Gastrocnemius medialis (tissue), 4 donors: ENCODE measurements around the gene CASS4. TPM values are rescaled to one million over a fixed set of nuclear protein-coding genes. Genes with fewer than 3 reads are reported as not detected.

Experiments used
- ATAC-seq, 2 donors: fragments of 150-250 bp; one replicate each; pipeline ENCODE4 v1.9.1; 2016
- DNase-seq, 2 donors: peaks; one replicate each; pipeline ENCODE4 v3.0.0-alpha.2; 2019
- H3K27ac ChIP-seq, 4 donors: fragments of 200-600 bp; sonication (generic); 1 replicate in 1 of 4; 2 replicates in 3 of 4; pipeline ENCODE4 v1.5.1; 2016 to 2018; ENCODE audit warnings: mild to moderate bottlenecking in 2 of 4, moderate library complexity in 1 of 4
- H3K27me3 ChIP-seq, 3 donors: fragments of 200-600 bp; sonication (generic) in 2 of 3; 1 replicate in 1 of 3; 2 replicates in 2 of 3; pipeline versions ENCODE4 v1.5.1 to v1.6.0; 2016 to 2019; ENCODE audit warnings: mild to moderate bottlenecking in 1 of 3, moderate library complexity in 1 of 3
- H3K36me3 ChIP-seq, 2 donors: fragments of 200-600 bp; sonication (generic) in 1 of 2; one replicate each; pipeline ENCODE4 v1.5.1; 2017 to 2018
- H3K4me1 ChIP-seq, 2 donors: fragments of 200-600 bp; sonication (generic) in 1 of 2; one replicate each; pipeline ENCODE4 v1.5.1; 2016 to 2017; ENCODE audit warnings: mild to moderate bottlenecking in 2 of 2
- H3K4me3 ChIP-seq, 4 donors: fragments of 200-600 bp; sonication (generic) in 3 of 4; 1 replicate in 1 of 4; 2 replicates in 3 of 4; pipeline ENCODE4 v1.5.1; 2016 to 2019; ENCODE audit warnings: mild to moderate bottlenecking in 2 of 4
- H3K9me3 ChIP-seq, 3 donors: fragments of 200-600 bp; sonication (generic) in 2 of 3; 1 replicate in 1 of 3; 2 replicates in 2 of 3; pipeline ENCODE4 v1.5.1; 2016 to 2019
- POLR2A ChIP-seq, 2 donors: fragments of 450-650 bp; IDR thresholded peaks; one replicate each; pipeline ENCODE4 v1.6.1; 2017; ENCODE audit warnings: antibody characterized with exemption in 2 of 2, mild to moderate bottlenecking in 2 of 2, moderate library complexity in 2 of 2
- in situ Hi-C, 4 donors: fragments of 200-750 bp; cut with MboI; loops; one replicate each; pipeline versions ENCODE4 v1.15.0 to v1.8.0; 2017; ENCODE audit warnings: low sequenced_read_pairs in 4 of 4
- intact Hi-C: fragments of 100-400 bp; cut with DNase I; formaldehyde crosslinking; loops from one replicate; pipeline ENCODE4 v1.15.1; 2023; ENCODE audit warnings: low total_unique reads
- total RNA-seq, 4 donors: library from RNA; depleted of rRNA; stranded (reverse); fragments of >200 nt; gene quantifications; one replicate each; pipeline versions ENCODE4 v1.1.0 to v1.2.3, GENCODE V29; 2016
- TF ChIP-seq, protein P1 (sequence below), 5 experiments: fragments of 450-650 bp in 3 of 5; fragments of 200-600 bp in 2 of 5; sonication (generic) in 2 of 5; IDR thresholded peaks in 4 of 5; conservative IDR thresholded peaks in 1 of 5; 1 replicate in 4 of 5; 2 replicates in 1 of 5; pipeline ENCODE4 v1.5.1; 2016 to 2019; ENCODE audit warnings: antibody characterized with exemption in 5 of 5, mild to moderate bottlenecking in 3 of 5, moderate library complexity in 3 of 5

CASS4 gene
- total RNA-seq, 4 donors from 2014 or later: 0.36 to 0.86 (median 0.72) TPM; not detected in 1

DNA sequence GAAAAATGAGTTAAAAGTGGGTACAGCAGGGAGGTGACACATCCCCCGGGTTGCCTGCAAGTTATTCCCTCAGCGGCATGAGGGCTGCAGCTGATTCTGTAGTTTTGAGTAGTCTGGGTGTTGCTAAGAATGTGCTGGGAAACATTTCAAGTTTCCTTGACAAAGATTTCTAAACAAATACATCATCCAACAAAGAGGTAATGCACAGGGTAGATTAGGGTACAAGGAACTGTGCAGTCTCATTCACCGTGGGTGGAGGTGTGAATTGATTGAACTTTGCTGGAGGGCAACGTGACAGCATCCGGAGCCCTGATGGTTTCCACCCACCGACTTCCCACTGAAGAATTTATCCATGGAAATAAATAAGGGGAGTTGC lies 21.8 kb downstream of the CASS4 start:
- Histone ChIP-seq H3K4me1 (no peaks in the 10 kb centered on the region), H3K36me3 (no peaks in the 10 kb centered on the region), H3K27ac (no peak overlapping the region), H3K4me3 (no peak overlapping the region), H3K9me3 (no peaks in the 10 kb centered on the region), H3K27me3 (no peaks in the 10 kb centered on the region)
- intact Hi-C loops (no loop called here), in situ Hi-C loops (no loop called here)
- DNase-seq (no peak), ATAC-seq (no peak)
- no peak for TF ChIP-seq POLR2A (IDR thresholded peaks at IDR 0.05)
- TF ChIP-seq, protein P1, sequence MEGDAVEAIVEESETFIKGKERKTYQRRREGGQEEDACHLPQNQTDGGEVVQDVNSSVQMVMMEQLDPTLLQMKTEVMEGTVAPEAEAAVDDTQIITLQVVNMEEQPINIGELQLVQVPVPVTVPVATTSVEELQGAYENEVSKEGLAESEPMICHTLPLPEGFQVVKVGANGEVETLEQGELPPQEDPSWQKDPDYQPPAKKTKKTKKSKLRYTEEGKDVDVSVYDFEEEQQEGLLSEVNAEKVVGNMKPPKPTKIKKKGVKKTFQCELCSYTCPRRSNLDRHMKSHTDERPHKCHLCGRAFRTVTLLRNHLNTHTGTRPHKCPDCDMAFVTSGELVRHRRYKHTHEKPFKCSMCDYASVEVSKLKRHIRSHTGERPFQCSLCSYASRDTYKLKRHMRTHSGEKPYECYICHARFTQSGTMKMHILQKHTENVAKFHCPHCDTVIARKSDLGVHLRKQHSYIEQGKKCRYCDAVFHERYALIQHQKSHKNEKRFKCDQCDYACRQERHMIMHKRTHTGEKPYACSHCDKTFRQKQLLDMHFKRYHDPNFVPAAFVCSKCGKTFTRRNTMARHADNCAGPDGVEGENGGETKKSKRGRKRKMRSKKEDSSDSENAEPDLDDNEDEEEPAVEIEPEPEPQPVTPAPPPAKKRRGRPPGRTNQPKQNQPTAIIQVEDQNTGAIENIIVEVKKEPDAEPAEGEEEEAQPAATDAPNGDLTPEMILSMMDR (IDR thresholded peaks at IDR 0.05 in 4 of 5, conservative IDR thresholded peaks at IDR 0.05 in 1 of 5): no peak

DNA sequence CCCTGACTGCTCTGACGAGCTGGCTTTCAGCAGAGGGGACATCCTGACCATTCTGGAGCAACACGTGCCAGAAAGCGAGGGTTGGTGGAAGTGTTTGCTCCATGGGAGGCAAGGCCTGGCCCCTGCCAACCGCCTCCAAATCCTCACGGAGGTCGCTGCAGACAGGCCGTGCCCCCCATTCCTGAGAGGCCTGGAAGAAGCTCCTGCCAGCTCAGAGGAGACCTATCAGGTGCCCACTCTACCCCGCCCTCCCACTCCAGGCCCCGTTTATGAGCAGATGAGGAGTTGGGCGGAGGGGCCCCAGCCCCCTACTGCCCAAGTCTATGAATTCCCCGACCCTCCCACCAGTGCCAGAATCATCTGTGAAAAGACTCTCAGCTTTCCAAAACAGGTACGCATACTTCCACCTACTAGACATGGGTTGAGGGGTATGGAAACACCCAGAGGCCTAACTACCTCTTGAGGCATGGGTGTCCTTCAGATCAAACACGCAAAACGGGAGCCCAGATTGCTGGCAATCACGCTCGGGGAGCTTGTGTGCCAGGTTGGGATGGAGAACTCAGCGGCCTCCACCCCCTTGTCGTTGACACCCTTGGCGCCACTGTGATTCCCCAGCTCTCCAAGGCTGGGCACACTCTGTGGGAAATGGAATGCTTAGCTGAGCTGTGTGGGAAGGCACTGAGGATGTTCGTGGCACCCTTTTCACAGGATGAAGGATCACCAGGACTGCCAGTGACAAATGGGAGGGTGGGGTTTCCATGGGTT lies 25.3 kb downstream of the CASS4 start:
- in situ Hi-C loops (no loop called here), intact Hi-C loops (no loop called here)
- no peaks in the 10 kb centered on the region for H3K9me3 ChIP-seq
- no peak overlapping the region for H3K27ac ChIP-seq
- no peaks in the 10 kb centered on the region for H3K36me3 ChIP-seq
- H3K27me3 ChIP-seq: no peaks in the 10 kb centered on the region
- no peak overlapping the region for H3K4me3 ChIP-seq
- no peak for ATAC-seq
- no peak for TF ChIP-seq POLR2A (IDR thresholded peaks at IDR 0.05)
- TF ChIP-seq, protein P1 (IDR thresholded peaks at IDR 0.05 in 4 of 5, conservative IDR thresholded peaks at IDR 0.05 in 1 of 5): no peak
- H3K4me1 ChIP-seq: no peaks in the 10 kb centered on the region
- no peak for DNase-seq

DNA sequence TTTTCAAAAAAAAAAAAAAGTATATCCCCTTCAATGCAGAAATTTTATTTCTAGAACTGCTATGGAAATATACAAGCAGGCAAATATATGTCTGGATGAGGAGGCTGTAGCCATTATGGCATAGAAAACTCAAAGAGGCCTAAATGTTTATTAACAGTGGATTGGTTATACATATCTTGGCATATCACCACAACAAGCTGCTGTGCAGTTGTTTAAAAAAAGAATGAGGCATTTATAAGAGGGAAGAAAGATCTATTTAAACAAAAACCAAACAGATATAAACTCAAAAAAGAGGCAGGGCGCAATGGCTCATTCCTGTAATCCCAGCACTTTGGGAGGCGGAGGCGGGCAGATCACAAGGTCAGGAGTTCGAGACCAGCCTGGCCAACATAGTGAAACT lies 26.2 kb downstream of the CASS4 start:
- in situ Hi-C loops (no loop called here), intact Hi-C loops (no loop called here)
- no peak for ATAC-seq
- Histone ChIP-seq H3K27ac (no peak overlapping the region), H3K4me1 (no peaks in the 10 kb centered on the region), H3K9me3 (no peaks in the 10 kb centered on the region), H3K4me3 (no peak overlapping the region), H3K27me3 (no peaks in the 10 kb centered on the region), H3K36me3 (no peaks in the 10 kb centered on the region)
- DNase-seq: no peak
- TF ChIP-seq, protein P1 (IDR thresholded peaks at IDR 0.05 in 4 of 5, conservative IDR thresholded peaks at IDR 0.05 in 1 of 5): no peak
- TF ChIP-seq POLR2A (IDR thresholded peaks at IDR 0.05): no peak

DNA sequence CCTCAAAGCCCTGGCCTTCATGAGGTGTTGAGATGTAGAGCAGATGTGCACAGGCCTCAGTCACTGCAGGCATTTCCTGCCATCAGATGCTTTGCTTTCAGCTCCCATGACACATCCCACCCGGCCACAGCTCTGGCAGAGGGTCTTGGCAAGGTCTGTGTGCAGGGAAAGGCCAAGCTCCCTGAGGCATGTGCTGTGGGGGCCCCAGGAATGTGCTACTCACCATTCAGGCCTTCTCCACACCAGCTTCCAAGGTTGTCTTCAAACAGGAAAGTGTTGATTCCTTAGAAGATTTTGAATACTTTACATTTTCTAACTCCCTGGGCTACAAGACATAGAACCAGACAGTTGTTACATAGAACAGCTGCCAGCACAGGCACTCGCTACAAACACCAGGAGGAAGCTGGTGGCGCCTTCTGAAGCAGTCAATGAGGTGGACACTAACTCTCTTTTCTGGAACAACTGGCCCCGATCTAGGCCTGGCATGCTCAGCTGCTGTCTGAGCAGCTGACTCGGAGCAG lies 27.8 kb downstream of the CASS4 start:
- Histone ChIP-seq H3K27me3 (no peaks in the 10 kb centered on the region), H3K4me1 (no peaks in the 10 kb centered on the region), H3K4me3 (no peak overlapping the region), H3K9me3 (no peaks in the 10 kb centered on the region), H3K36me3 (no peaks in the 10 kb centered on the region), H3K27ac (no peak overlapping the region)
- TF ChIP-seq, protein P1 (IDR thresholded peaks at IDR 0.05 in 4 of 5, conservative IDR thresholded peaks at IDR 0.05 in 1 of 5): no peak
- no peak for TF ChIP-seq POLR2A (IDR thresholded peaks at IDR 0.05)
- intact Hi-C loops (no loop called here), in situ Hi-C loops (no loop called here)
- DNase-seq (peak in 1 of 2 donors; percentile 24), ATAC-seq (no peak)
